Activated naive CD4-positive, alpha-beta T cell treated with anti-CD3 and anti-CD28 coated beads, Interleukin-2, amount 50 U/mL, for 24 hours (primary cell): Measurements from ENCODE around the gene LMNA.

Source experiments
- H3K27ac Mint-ChIP-seq: one replicate; pipeline ENCODE4 v1.8.0; 2021; ENCODE audit warnings: mild to moderate bottlenecking, mixed read lengths
- H3K27me3 Mint-ChIP-seq: one replicate; pipeline ENCODE4 v1.8.0; 2021; ENCODE audit warnings: mixed read lengths
- H3K36me3 Mint-ChIP-seq: one replicate; pipeline ENCODE4 v1.8.0; 2021; ENCODE audit warnings: mixed read lengths
- H3K4me1 Mint-ChIP-seq: one replicate; pipeline ENCODE4 v1.8.0; 2021; ENCODE audit warnings: mixed read lengths
- H3K4me3 Mint-ChIP-seq: one replicate; pipeline ENCODE4 v1.8.0; 2021; ENCODE audit warnings: mild to moderate bottlenecking, mixed read lengths
- H3K9me3 Mint-ChIP-seq: one replicate; pipeline ENCODE4 v1.8.0; 2021; ENCODE audit warnings: mixed read lengths

The LMNA gene

GRCh38 chr1:156152628-156153027 is 38.1 kb downstream of the LMNA start:
- no peak overlapping the region for H3K4me3 Mint-ChIP-seq
- H3K4me1 Mint-ChIP-seq, result peaks cover 16% of the 10 kb centered on the region
- no peaks in the 10 kb centered on the region for H3K36me3 Mint-ChIP-seq
- H3K27me3 Mint-ChIP-seq, result no peaks in the 10 kb centered on the region
- H3K9me3 Mint-ChIP-seq, result no peaks in the 10 kb centered on the region
- peak overlapping the region; percentile 71 for H3K27ac Mint-ChIP-seq

GRCh38 chr1:156153362-156153761 is 38.9 kb downstream of the LMNA start, which contains the start of gene SEMA4A:
SEMA4A (plus strand) TSS chr1:156153585; CDS start chr1:156154579, 994 bp downstream.
- Mint-ChIP-seq H3K9me3 (no peaks in the 10 kb centered on the region), H3K36me3 (no peaks in the 10 kb centered on the region), H3K4me1 (peaks cover 10% of the 10 kb centered on the region), H3K27me3 (no peaks in the 10 kb centered on the region), H3K4me3 (peak within 1 kb of the TSS; percentile 34), H3K27ac (peak within 1 kb of the TSS; percentile 71)

GRCh38 chr1:156154317-156154749 is 39.8 kb downstream of the LMNA start:
- Mint-ChIP-seq H3K36me3 (no peaks in the 10 kb centered on the region), H3K9me3 (no peaks in the 10 kb centered on the region), H3K27ac (no peak overlapping the region), H3K27me3 (no peaks in the 10 kb centered on the region), H3K4me1 (peaks cover 13% of the 10 kb centered on the region), H3K4me3 (no peak overlapping the region)

- peak overlapping the region; percentile 48 for H3K27ac Mint-ChIP-seq
- peaks cover 28% of the 10 kb centered on the region for H3K4me1 Mint-ChIP-seq
- no peaks in the 10 kb centered on the region for H3K27me3 Mint-ChIP-seq
- H3K36me3 Mint-ChIP-seq, result no peaks in the 10 kb centered on the region
- H3K4me3 Mint-ChIP-seq, result no peak overlapping the region
- H3K9me3 Mint-ChIP-seq, result no peaks in the 10 kb centered on the region
These were observed 41.4 kb downstream of the LMNA start for GRCh38 chr1:156155756-156156510.

- no peak overlapping the region for H3K27ac Mint-ChIP-seq
- H3K9me3 Mint-ChIP-seq, result no peaks in the 10 kb centered on the region
- H3K4me3 Mint-ChIP-seq, result no peak overlapping the region
- no peaks in the 10 kb centered on the region for H3K36me3 Mint-ChIP-seq
- H3K4me1 Mint-ChIP-seq, result peaks cover 34% of the 10 kb centered on the region
- no peaks in the 10 kb centered on the region for H3K27me3 Mint-ChIP-seq
These were observed 43.0 kb downstream of the LMNA start for GRCh38 chr1:156157506-156157905.

GRCh38 chr1:156157966-156158365 is 43.5 kb downstream of the LMNA start:
- peak overlapping the region; percentile 53 for H3K27ac Mint-ChIP-seq
- H3K4me1 Mint-ChIP-seq, result peaks cover 33% of the 10 kb centered on the region
- no peak overlapping the region for H3K4me3 Mint-ChIP-seq
- H3K27me3 Mint-ChIP-seq, result no peaks in the 10 kb centered on the region
- H3K9me3 Mint-ChIP-seq, result no peaks in the 10 kb centered on the region
- no peaks in the 10 kb centered on the region for H3K36me3 Mint-ChIP-seq

GRCh38 chr1:156160000-156160742 is 45.7 kb downstream of the LMNA start:
- Mint-ChIP-seq H3K4me3 (peak overlapping the region; percentile 76), H3K36me3 (no peaks in the 10 kb centered on the region), H3K27me3 (no peaks in the 10 kb centered on the region), H3K9me3 (no peaks in the 10 kb centered on the region), H3K4me1 (peaks cover 36% of the 10 kb centered on the region), H3K27ac (peak overlapping the region; percentile 94)

GRCh38 chr1:156160743-156161171 is 46.2 kb downstream of the LMNA start:
- Mint-ChIP-seq H3K27me3 (no peaks in the 10 kb centered on the region), H3K36me3 (no peaks in the 10 kb centered on the region)

GRCh38 chr1:156162430-156163037 is 48.0 kb downstream of the LMNA start:
- H3K27ac Mint-ChIP-seq, result no peak overlapping the region
- no peaks in the 10 kb centered on the region for H3K9me3 Mint-ChIP-seq
- H3K27me3 Mint-ChIP-seq, result no peaks in the 10 kb centered on the region
- peaks cover 34% of the 10 kb centered on the region for H3K4me1 Mint-ChIP-seq
- H3K36me3 Mint-ChIP-seq, result no peaks in the 10 kb centered on the region
- no peak overlapping the region for H3K4me3 Mint-ChIP-seq

More at GRCh38 chr1:156160743-156161171, 46.2 kb downstream of the LMNA start:
- Mint-ChIP-seq H3K27ac (peak overlapping the region; percentile 41), H3K9me3 (no peaks in the 10 kb centered on the region), H3K4me1 (peaks cover 39% of the 10 kb centered on the region), H3K4me3 (peak overlapping the region; percentile 76)

GRCh38 chr1:156163712-156164111 is 49.2 kb downstream of the LMNA start:
- Mint-ChIP-seq H3K27me3 (no peaks in the 10 kb centered on the region), H3K4me1 (peaks cover 34% of the 10 kb centered on the region), H3K9me3 (no peaks in the 10 kb centered on the region), H3K4me3 (no peak overlapping the region), H3K27ac (no peak overlapping the region), H3K36me3 (no peaks in the 10 kb centered on the region)

GRCh38 chr1:156164125-156164831 is 49.8 kb downstream of the LMNA start:
- Mint-ChIP-seq H3K9me3 (no peaks in the 10 kb centered on the region), H3K4me1 (peaks cover 30% of the 10 kb centered on the region), H3K27ac (no peak overlapping the region), H3K4me3 (no peak overlapping the region), H3K27me3 (no peaks in the 10 kb centered on the region), H3K36me3 (no peaks in the 10 kb centered on the region)

- H3K4me3 Mint-ChIP-seq, result peak overlapping the region; percentile 37
- no peaks in the 10 kb centered on the region for H3K9me3 Mint-ChIP-seq
- no peaks in the 10 kb centered on the region for H3K36me3 Mint-ChIP-seq
- no peaks in the 10 kb centered on the region for H3K27me3 Mint-ChIP-seq
- H3K27ac Mint-ChIP-seq, result peak overlapping the region; percentile 86
- H3K4me1 Mint-ChIP-seq, result peaks cover 22% of the 10 kb centered on the region
These were observed 50.6 kb downstream of the LMNA start for GRCh38 chr1:156165083-156165482.

GRCh38 chr1:156167536-156167935 is 53.0 kb downstream of the LMNA start:
- H3K27ac Mint-ChIP-seq, result no peak overlapping the region
- H3K4me1 Mint-ChIP-seq, result peaks cover 6% of the 10 kb centered on the region
- H3K4me3 Mint-ChIP-seq, result no peak overlapping the region
- no peaks in the 10 kb centered on the region for H3K36me3 Mint-ChIP-seq
- H3K27me3 Mint-ChIP-seq, result no peaks in the 10 kb centered on the region
- no peaks in the 10 kb centered on the region for H3K9me3 Mint-ChIP-seq

- Mint-ChIP-seq H3K27me3 (no peaks in the 10 kb centered on the region), H3K4me3 (no peak overlapping the region), H3K27ac (no peak overlapping the region), H3K9me3 (no peaks in the 10 kb centered on the region), H3K36me3 (no peaks in the 10 kb centered on the region), H3K4me1 (peaks cover 12% of the 10 kb centered on the region)
These were observed 58.4 kb downstream of the LMNA start for GRCh38 chr1:156172696-156173470.
